HG03139 (cell line): ENCODE measurements around the gene SORCS3.

Experiments
- ATAC-seq: cut with Tn5 transposase; IDR thresholded peaks from one replicate; pipeline ENCODE4 v1.9.1; 2021; ENCODE audit not compliant: unreplicated experiment

SORCS3 gene

DNA sequence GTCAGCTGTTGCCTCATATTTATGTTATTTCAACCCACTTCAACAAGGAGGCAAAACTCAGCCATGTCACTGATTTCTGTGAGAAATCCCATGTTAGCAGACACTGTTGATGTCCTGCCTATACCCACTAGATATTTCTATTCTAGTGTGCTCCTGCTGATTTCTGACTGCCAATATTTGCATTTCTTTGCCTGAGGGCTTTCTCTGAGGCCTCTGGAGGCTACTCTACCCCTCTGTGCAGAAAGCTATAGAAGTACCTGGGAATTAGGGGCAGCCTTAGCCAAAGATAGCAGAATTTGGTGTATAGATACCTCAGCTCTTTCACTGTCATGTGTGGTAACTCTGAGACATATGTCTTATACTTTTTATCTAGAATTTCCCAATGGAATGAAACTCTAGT, 348.8 kb downstream of the SORCS3 start:
- ATAC-seq = no peak

GRCh38 chr10:104993085-104993484, 352.0 kb downstream of the SORCS3 start:
- ATAC-seq = no peak

- no peak for ATAC-seq
These were observed 360.2 kb downstream of the SORCS3 start for GRCh38 chr10:105001269-105001668.

DNA sequence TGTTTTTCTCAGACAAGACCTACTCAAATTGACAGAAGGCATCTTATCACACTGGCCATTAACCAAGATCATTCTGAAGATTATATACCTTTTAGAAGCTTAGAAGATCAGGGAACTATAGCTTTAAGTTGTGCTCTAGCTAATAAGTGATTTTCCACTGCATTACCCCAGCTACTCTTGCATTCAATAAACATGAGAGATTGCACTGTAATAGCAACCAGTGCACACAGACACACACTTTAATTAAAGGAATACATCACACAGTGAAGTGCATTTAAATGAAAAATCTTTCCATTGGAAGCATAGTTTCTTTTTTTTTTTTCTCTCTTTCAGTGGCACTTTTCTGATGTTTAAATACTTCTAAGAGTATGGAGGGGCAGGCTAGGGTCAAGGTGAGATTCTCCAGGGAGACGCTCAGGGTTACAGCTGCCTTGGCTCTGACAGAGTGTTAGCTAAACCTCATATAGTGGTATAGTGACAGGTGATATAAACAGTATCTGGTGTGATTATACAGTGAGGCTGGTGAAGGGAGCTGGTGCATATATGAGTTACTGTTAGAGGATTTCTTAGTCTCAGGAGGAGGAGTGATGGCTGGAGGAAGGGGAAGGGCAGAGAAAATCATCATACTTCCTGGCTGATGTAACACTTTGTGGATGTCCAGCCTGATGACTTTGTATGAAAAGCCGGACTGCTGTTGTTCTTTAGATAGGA, 369.5 kb downstream of the SORCS3 start:
- no peak for ATAC-seq

GRCh38 chr10:105017116-105017515, 376.0 kb downstream of the SORCS3 start:
- no peak for ATAC-seq

DNA sequence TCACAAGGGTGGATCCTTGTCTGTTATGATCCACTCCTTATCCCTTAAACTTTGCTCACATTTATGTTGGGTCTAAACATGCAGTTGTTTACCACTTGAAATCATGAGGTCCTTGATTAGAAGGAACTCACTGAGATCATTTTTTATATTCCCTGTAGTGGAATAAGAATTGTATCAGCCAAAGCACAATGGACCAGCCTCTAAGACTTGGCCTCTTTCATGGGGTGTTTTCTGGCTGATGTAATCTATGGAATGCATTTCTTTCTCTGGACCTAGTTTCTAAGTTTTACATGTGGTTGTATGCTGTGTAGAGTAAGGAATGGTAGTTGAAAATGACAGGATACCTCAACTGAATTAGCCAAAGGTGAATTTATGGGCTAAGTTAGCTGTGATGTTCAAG, 376.6 kb downstream of the SORCS3 start:
- no peak for ATAC-seq

- ATAC-seq = no peak
These were observed 382.4 kb downstream of the SORCS3 start for GRCh38 chr10:105023211-105024111.

- ATAC-seq = no peak
These were observed 383.1 kb downstream of the SORCS3 start for GRCh38 chr10:105024184-105024583.

DNA sequence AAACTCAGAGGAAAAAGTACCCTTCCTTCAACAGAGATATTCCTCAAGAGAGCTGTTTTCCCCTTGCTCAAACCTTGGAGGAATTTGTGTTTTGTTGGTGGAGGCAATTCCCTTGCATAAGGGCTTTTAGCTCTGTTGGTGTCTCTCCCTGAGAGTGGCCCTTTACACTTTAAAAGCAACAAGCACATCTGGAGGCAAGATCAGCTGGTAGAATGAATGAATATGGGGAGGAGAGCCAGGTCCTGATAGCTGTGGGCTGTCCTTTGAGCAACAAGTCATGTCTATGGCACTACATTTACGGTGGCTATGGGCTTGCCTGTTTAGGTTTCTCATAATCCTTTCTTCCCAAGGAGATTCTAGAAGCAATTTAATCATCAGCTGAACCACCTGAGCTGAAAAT, 384.0 kb downstream of the SORCS3 start:
- no peak for ATAC-seq

DNA sequence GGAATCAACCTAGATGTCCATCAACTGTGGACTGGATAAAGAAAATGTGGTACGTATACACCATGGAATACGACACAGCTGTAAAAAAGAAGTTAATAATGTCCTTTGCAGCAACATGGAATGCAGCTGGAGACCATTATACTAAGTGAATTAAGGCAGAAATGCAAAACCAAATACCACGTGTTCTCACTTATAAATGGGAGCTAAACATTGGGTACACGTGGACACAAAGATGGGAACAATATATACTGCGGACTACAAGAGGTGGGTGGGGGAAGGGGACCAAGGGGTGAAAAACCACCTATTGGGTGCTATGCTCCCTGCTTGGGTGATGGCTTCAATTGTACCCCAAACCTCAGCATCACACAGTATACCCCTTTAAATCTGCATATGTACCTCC, 385.5 kb downstream of the SORCS3 start:
- no peak for ATAC-seq

DNA sequence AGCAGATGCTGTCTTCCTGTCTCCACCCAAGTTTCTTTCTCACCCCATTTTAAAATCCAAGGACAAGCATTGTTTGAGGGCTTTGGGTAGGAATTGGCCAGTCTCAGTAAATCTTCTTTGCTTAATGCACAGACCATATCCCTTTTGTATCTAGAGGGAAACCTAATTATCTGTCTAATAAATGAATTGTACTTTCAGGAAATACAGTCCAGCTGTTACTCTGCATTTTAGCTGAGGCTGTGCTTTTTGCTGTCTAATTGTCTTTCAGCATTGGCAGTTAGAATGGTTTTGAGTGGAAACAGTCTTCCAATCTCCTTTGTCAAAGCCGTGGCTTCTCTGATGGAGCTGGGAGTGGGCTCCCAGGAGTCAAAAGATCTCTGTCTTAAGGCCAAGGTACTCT, 388.2 kb downstream of the SORCS3 start:
- no peak for ATAC-seq

DNA sequence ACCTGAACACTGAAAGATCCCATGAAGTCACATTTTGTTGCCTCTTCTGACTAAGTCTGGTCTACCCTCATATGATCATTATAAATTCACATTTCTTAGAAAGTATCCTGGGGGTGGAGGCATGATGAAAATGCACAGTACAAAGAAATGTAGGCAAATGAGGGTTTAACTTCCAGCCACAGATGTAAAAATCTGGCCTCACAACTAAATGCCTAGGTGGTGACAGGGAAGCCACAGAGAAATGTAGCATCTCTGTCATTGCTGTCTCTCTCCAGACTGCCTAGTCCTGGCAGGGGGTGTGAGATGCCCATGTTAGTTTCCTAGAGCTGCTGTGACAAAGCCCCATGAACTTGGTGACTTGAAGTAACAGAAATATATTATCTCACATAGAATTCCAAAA, 395.9 kb downstream of the SORCS3 start:
- no peak for ATAC-seq

DNA sequence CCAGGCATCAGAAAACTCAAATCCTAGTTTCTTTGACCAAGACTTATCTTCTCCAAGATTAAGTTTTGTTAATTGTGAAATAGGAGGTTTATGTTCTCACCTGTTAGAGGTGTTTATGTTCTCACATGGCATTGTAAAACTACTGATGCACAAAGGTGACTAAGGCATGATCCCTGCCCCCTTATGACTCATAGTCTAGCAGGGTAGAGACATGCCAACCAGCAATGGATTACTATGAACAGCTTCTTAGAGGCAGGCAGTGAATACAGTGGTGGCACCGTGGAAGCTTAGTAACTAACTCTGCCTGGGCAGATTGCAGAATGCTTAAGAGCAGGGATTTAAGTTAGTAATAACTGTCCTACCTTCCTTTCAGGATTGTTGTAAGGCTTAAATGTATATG, 400.9 kb downstream of the SORCS3 start:
- no peak for ATAC-seq

DNA sequence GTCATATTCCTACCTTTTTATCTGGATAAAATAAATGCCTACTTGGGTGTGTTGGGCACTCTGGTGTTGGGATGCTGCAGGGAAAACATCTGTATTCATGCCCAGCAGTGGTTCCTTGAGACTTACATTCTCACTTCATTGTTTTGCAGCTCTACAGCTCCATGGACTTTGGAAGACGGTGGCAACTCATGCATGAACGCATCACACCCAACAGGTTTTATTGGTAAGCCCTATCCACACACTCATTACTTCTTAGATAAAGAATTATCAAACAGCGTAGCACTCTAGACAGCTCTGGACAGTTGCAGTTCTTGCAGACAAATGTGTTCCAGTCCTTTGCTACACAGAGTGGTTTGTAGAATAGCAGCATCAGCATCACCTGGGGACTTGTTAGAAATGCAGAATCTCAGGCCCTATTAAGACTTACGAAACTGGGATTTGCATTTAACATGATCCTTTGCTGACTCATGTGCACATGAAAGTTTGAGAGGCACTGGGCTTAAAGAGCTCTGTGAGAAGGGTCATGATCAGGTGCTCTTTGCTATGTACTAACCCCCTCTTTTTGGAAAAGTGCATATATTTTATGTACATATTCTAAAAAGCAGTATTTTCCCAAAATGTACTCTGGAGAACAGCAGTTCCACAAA, 401.9 kb downstream of the SORCS3 start:
- no peak for ATAC-seq

- no peak for ATAC-seq
These were observed 403.8 kb downstream of the SORCS3 start for GRCh38 chr10:105044902-105045301.

- no peak for ATAC-seq
These were observed 415.3 kb downstream of the SORCS3 start for GRCh38 chr10:105056413-105056812.

DNA sequence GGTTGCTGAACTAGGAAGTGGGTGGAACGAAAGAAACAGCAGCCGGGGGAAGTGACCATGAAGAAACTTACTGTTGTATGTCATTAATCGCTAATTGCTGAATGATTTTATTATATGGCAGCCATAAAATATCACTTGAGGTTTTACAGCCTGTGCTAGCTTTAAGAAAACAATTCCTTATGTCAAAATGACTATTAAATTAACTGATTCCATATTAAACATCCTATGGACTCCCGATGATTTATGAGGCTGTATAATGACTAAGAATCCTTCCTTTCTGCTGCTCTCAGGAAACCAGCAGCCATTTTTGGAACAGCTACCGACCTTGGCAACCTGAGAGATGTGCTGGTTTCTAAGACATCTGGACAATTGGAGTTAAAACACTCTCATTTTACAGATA, 421.9 kb downstream of the SORCS3 start:
- no peak for ATAC-seq

- peak; percentile 68 for ATAC-seq
These were observed 422.7 kb downstream of the SORCS3 start for GRCh38 chr10:105063796-105064195.

- ATAC-seq = no peak
These were observed 427.4 kb downstream of the SORCS3 start for GRCh38 chr10:105068497-105068896.

- no peak for ATAC-seq
These were observed 429.2 kb downstream of the SORCS3 start for GRCh38 chr10:105070249-105070648.

DNA sequence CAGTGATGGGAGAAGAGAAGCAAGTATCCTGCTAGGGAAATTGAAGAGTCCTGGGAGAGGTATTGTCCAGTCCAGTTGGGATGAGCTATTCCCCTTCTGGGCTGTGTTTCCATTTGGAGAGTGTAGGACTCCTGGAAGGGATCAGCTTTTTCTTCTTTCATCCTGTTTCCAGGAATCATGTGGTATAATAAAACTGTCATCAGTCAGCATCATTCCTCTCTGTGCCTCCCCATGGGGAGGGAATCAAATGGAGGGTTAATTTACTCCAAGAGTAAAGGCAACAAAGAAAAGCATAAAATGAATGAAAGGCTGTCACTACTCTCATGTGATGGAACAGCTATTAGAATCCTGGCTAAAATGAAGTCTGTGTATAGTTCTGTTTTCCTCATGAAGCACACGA, 429.9 kb downstream of the SORCS3 start:
- ATAC-seq = no peak

DNA sequence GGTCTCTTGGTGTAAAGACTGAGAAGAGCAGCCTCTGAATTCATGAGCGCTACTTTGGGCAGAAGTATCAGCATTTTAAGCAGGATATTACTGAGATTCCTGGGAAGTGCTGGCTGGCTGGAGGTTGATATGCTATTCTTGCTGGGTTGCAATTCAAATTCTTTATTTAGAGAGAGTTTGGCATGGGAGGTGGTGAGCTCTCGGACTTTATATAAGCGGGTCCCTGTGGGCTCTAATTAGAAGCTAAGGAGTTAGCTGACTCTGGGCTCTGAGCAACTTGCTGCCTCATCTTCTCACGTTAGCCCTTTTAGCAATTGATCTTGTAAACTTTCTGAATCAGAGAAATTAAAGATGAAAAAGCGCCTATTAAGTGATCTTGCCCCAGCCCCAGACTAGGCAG, 430.9 kb downstream of the SORCS3 start:
- ATAC-seq = no peak
